ENCODE data around the gene PLEKHA1. TPM values are rescaled to one million over a fixed set of nuclear protein-coding genes. Genes with fewer than 3 reads are reported as not detected.

The PLEKHA1 gene
- total RNA-seq, 1 donor from 2014 or later = 7.8 TPM

DNA sequence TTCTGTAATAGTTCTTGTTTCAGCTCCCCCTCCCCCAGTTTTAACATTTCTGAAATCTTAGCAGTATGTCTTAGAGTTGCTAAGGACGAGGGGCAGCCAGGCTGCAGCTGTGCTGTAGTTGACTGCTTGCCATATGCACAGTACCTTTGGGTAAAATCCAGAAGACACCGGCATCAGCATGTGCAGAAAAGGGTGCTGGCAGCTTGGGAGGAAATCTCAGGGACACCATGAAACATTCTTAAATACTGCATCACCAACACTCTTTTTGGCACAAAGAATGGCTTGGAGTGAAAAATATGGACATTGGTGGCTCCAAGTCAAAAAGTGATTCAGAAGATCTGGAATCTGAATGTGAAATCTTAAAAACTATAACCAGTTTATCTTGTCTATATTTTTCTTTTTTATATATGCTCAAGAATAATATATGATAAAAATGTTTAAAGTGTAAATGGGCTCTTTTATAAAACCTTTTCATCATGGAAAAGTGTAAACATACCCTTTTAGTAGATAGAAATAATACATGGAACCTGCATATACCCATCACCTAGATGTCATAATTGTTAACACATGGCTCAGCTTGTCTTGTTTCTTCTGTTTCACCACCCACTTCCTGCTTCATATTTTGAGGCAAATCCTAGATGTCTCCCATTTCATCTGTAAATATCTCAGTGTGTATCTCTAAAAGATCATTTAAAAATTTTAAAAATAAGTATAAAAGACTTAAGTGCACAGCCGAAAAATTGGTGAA lies 45.5 kb downstream of the PLEKHA1 start:
- intact Hi-C loops (cut with micrococcal nuclease) = loop anchor here (2.0 kb wide), 1 partner anchor 45 kb away; the partner anchor contains the start of gene PLEKHA1

GRCh38 chr10:122420624-122421007 lies 46.1 kb downstream of the PLEKHA1 start:
- intact Hi-C loops (cut with micrococcal nuclease) = no loop called here

- intact Hi-C loops (cut with micrococcal nuclease) = no loop called here
Observed at GRCh38 chr10:122421054-122421625, 46.6 kb downstream of the PLEKHA1 start.

DNA sequence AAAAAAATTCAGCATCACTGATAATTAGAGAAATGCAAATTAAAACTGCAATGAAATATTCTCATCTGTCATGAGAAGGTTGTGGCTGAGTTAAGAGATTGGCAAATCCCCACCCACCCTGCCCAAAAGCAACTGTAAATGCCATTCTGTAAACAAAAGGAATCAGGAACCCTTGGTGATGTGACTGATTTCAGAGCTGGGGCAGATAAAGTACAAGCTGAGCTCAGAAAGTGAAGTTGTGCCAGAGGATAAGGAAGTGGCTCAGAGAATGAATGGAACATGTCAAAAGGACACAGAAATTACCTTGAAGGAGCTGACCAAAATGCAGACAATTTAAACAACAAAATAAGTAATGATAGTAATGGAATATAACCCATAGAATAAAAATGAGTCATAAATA lies 47.2 kb downstream of the PLEKHA1 start:
- intact Hi-C loops (cut with micrococcal nuclease) = no loop called here

- intact Hi-C loops (cut with micrococcal nuclease) = no loop called here
Observed at GRCh38 chr10:122422266-122422989, 47.9 kb downstream of the PLEKHA1 start.

- intact Hi-C loops (cut with micrococcal nuclease) = no loop called here
Observed at GRCh38 chr10:122424059-122424458, 49.6 kb downstream of the PLEKHA1 start.

- intact Hi-C loops (cut with micrococcal nuclease) = no loop called here
Observed at GRCh38 chr10:122426829-122427228, 52.3 kb downstream of the PLEKHA1 start.

- intact Hi-C loops (cut with micrococcal nuclease) = no loop called here
Observed at GRCh38 chr10:122427280-122427679, 52.8 kb downstream of the PLEKHA1 start.

DNA sequence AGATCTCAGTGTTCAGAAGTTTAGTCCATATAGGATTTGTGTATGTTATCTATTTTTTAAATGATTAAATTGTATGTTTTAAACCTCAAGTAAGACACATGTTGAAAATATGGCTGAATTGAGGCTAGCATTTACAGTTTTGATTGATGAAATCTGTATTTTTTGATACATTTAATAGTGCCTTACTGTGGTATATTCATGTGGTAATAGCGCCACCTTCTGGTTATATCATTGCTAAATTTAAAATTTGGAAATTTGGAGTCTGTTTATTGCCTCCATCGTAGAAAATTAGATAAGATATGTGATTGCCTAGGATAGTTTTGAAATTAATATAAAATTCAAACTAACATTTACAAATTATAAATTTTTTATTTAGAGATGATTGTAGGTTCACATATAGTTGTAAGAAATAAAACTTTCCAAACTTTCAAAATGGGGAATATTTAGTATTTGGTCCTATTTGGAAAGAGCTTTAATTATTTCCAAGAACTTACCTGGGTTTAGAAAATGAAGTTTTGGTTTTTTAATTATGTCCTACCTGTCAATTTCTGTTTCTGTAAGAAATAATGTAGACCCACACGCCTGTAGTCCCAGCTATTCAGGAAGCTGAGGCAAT lies 60.8 kb downstream of the PLEKHA1 start:
- intact Hi-C loops (cut with micrococcal nuclease) = loop anchor here (1.0 to 2.0 kb wide), 5 partner anchors 61 to 167 kb away; partner anchors contain the start of gene PLEKHA1

GRCh38 chr10:122441961-122442360 lies 67.5 kb downstream of the PLEKHA1 start:
- intact Hi-C loops (cut with micrococcal nuclease) = no loop called here

DNA sequence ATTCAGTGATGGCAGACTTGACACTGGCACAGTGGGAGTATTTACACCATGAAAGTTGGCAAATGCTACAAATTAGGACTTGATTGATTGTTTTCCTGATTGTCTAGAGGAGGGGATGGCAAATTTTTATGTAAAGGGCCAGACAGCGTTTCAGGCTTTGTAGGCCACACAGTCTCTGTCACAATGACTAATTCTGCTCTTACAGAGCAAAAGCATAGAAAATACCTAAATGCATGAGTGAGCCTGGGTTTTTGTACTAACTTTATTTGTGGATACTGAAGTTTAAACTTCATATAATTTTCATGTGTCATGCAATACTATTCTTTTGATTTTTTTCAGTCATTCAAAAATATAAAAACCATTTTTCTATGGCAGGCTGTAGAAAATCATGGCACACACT lies 71.0 kb downstream of the PLEKHA1 start:
- intact Hi-C loops (cut with micrococcal nuclease) = no loop called here

DNA sequence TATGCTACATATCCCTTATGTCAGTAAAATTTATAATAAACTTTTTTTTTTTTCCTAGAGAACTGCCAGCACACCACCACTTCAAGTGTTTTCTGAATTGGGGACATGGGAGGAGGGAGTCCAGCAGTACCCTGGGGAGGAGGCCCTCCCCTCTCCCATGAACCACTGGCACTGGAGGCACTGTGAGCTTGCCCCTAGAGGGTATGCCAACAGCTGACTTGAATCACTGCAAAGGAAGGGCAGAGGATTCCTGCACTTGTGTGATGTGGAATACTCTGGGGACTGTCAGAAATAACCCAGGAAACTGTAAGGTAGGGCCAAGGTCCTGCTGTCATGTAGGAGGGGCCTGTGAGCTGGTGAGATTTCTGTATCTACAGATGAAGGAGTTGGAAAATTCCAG lies 71.4 kb downstream of the PLEKHA1 start:
- intact Hi-C loops (cut with micrococcal nuclease) = no loop called here

- intact Hi-C loops (cut with micrococcal nuclease) = no loop called here
Observed at GRCh38 chr10:122446668-122447423, 72.3 kb downstream of the PLEKHA1 start.

DNA sequence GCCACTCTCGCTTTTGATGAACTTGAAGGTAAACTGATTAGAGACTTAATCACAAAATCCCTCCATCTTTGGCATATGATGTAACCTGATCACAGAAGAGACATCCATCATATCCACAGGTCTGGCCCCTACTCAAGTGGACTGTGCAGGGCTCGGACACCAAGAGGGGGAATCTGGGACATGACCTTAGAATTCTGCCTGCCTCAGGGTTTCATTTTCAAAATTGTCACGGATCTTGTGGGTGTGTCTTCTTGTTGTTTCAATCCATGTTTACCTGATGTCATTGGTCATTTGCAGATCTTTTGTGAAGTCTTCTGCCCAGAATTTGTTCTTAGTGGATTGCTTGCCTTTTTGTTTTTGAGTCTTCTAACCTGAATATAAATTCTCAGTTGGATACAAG lies 74.1 kb downstream of the PLEKHA1 start:
- intact Hi-C loops (cut with micrococcal nuclease) = no loop called here

- intact Hi-C loops (cut with micrococcal nuclease) = no loop called here
Observed at GRCh38 chr10:122449153-122449552, 74.6 kb downstream of the PLEKHA1 start.

- intact Hi-C loops (cut with micrococcal nuclease) = no loop called here
Observed at GRCh38 chr10:122450353-122450990, 76.0 kb downstream of the PLEKHA1 start.

DNA sequence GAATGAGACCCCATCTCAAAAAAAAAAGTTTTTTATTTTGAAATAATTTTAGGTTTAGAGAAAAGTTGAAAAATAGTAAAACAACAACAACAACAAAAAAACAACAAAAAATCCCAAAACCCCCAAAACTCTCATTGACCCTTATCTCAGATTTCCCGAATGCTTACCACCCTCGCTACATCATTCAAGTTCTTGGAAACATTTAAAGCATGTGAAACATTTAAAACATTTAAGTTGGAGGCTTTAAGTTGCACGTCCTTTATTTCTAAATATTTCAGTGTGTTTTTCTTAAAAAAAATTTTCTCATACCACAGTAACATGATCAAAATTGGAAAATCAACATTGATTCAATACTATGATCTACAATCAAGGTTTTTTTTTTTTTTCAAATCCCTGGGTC lies 79.6 kb downstream of the PLEKHA1 start:
- intact Hi-C loops (cut with micrococcal nuclease) = no loop called here

DNA sequence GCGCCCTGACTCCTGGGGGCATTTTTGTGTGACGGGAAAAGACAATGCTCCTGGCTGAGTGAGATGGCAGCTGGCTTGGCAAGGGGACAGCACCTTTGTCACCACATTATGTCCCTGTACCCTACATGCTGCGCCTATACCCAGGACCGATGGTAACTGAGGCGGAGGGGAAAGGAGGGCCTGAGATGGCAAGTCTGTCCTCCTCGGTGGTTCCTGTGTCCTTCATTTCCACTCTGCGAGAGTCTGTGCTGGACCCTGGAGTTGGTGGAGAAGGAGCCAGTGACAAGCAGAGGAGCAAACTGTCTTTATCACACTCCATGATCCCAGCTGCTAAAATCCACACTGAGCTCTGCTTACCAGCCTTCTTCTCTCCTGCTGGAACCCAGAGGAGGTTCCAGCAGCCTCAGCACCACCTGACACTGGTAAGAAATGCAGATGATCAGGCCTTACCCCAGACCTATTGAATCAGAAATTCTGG lies 80.1 kb downstream of the PLEKHA1 start, which contains the start of gene ARMS2:
TSS of gene ARMS2 (plus strand) at position 51 of the 478 bp plus-strand sequence. CDS start at position 126, 75 bp downstream.
- intact Hi-C loops (cut with micrococcal nuclease) = no loop called here

- intact Hi-C loops (cut with micrococcal nuclease) = no loop called here
Observed at GRCh38 chr10:122455376-122456079, 81.0 kb downstream of the PLEKHA1 start.

DNA sequence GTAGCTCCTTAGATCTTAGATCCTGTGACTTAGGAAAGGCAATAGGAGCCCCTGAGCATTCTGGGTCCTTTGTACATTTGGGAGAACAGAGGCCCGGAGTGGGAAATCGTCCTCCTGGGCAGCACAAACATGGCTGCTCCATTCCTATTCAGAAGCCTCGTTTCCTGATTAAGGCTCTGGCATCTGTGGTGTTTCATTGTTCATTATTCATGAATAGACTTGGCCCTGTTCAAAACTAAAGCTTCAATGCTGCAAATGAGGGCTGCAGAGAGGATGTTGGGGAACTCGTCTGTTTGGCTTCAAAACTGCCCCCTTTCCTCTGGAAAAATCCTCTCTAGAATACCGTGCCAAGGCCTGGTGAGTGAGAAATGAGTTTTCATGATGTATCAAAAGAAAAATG lies 83.4 kb downstream of the PLEKHA1 start:
- intact Hi-C loops (cut with micrococcal nuclease) = no loop called here
